H9 (cell line): Measurements from ENCODE around the gene COL4A2. TPM values are rescaled to one million over a fixed set of nuclear protein-coding genes. Genes with fewer than 3 reads are reported as not detected.

ENCODE experiments used
- DNase-seq: peaks from one replicate; pipeline ENCODE4 v3.0.0-alpha.2; 2017
- H2AFZ ChIP-seq: one replicate; pipeline ENCODE4 v1.6.1; 2013; ENCODE audit warnings: mild to moderate bottlenecking, low read length, control low read depth, moderate library complexity
- H2AK5ac ChIP-seq: 2 replicates; pipeline ENCODE4 v1.6.1; 2013; ENCODE audit warnings: low read length, control low read depth, mixed read lengths; ENCODE audit not compliant: insufficient read length
- H2BK120ac ChIP-seq: one replicate; pipeline ENCODE4 v1.6.1; 2013; ENCODE audit warnings: low read depth, mild to moderate bottlenecking, low read length, control low read depth, inconsistent platforms; ENCODE audit not compliant: poor library complexity, severe bottlenecking
- H2BK12ac ChIP-seq: 2 replicates; pipeline ENCODE4 v1.6.1; 2013; ENCODE audit warnings: low read length, control low read depth, mixed read lengths, low read depth; ENCODE audit not compliant: insufficient read length
- H2BK15ac ChIP-seq: 2 replicates; pipeline ENCODE4 v1.6.1; 2013; ENCODE audit warnings: low read depth, low read length, control low read depth
- H2BK20ac ChIP-seq: one replicate; pipeline ENCODE4 v1.6.1; 2013; ENCODE audit warnings: low read depth, mild to moderate bottlenecking, low read length, control low read depth, inconsistent platforms; ENCODE audit not compliant: poor library complexity, severe bottlenecking
- H2BK5ac ChIP-seq: 2 replicates; pipeline ENCODE4 v1.6.1; 2013; ENCODE audit warnings: low read length, control low read depth, mixed read lengths; ENCODE audit not compliant: insufficient read length
- H3K14ac ChIP-seq: 2 replicates; pipeline ENCODE4 v1.6.1; 2013; ENCODE audit warnings: low read length, control low read depth; ENCODE audit not compliant: insufficient read depth
- H3K18ac ChIP-seq: 2 replicates; pipeline ENCODE4 v1.6.1; 2013; ENCODE audit warnings: low read depth, mild to moderate bottlenecking, mixed read lengths, low read length, control low read depth; ENCODE audit not compliant: insufficient read length
- H3K23ac ChIP-seq: 2 replicates; pipeline ENCODE4 v1.6.1; 2013; ENCODE audit warnings: low read length, control low read depth, mixed read lengths, low read depth; ENCODE audit not compliant: insufficient read length
- H3K23me2 ChIP-seq: 2 replicates; pipeline ENCODE4 v1.6.1; 2013; ENCODE audit warnings: low read depth, mild to moderate bottlenecking, mixed read lengths, low read length, control low read depth; ENCODE audit not compliant: insufficient read length, poor library complexity, severe bottlenecking
- H3K27ac ChIP-seq: 2 replicates; pipeline ENCODE4 v1.5.1; 2013; ENCODE audit warnings: low read length, control low read depth, mixed read lengths, low read depth; ENCODE audit not compliant: insufficient read length
- H3K27me3 ChIP-seq: 2 replicates; pipeline ENCODE4 v1.6.1; 2013; ENCODE audit warnings: low read length, control low read depth, inconsistent platforms; ENCODE audit not compliant: insufficient read depth
- H3K4ac ChIP-seq: 2 replicates; pipeline ENCODE4 v1.6.1; 2013; ENCODE audit warnings: low read depth, mild to moderate bottlenecking, control low read depth, inconsistent platforms, low read length, moderate library complexity
- H3K4me1 ChIP-seq: 2 replicates; pipeline ENCODE4 v1.6.1; 2013; ENCODE audit warnings: low read length, control low read depth, inconsistent platforms; ENCODE audit not compliant: insufficient read depth
- H3K4me2 ChIP-seq: 2 replicates; pipeline ENCODE4 v1.6.1; 2013; ENCODE audit warnings: low read length, control low read depth, mixed read lengths; ENCODE audit not compliant: insufficient read length, insufficient read depth
- H3K56ac ChIP-seq: 2 replicates; pipeline ENCODE4 v1.6.1; 2013; ENCODE audit warnings: low read depth, mild to moderate bottlenecking, mixed read lengths, low read length, control low read depth; ENCODE audit not compliant: insufficient read length
- H3K79me1 ChIP-seq: 2 replicates; pipeline ENCODE4 v1.6.1; 2013; ENCODE audit warnings: low read depth, mild to moderate bottlenecking, moderate library complexity, low read length, control low read depth, inconsistent platforms; ENCODE audit not compliant: insufficient read depth, poor library complexity, severe bottlenecking
- H3K79me2 ChIP-seq: 2 replicates; pipeline ENCODE4 v1.6.1; 2013; ENCODE audit warnings: low read length, control low read depth, inconsistent platforms; ENCODE audit not compliant: insufficient read depth
- H3K9ac ChIP-seq: 2 replicates; pipeline ENCODE4 v1.6.1; 2013; ENCODE audit warnings: low read length, control low read depth, mixed read lengths; ENCODE audit not compliant: insufficient read length; ENCODE audit errors: extremely low read depth
- H3K9me3 ChIP-seq: one replicate; pipeline ENCODE4 v1.6.1; 2013; ENCODE audit warnings: low read depth, low read length, inconsistent platforms; ENCODE audit not compliant: control insufficient read depth
- H3T11ph ChIP-seq: one replicate; pipeline ENCODE4 v1.6.1; 2013; ENCODE audit warnings: mild to moderate bottlenecking, low read length, control low read depth, inconsistent platforms
- H4K20me1 ChIP-seq: one replicate; pipeline ENCODE4 v1.6.1; 2013; ENCODE audit not compliant: control insufficient read depth, insufficient read length, insufficient read depth
- H4K5ac ChIP-seq: 2 replicates; pipeline ENCODE4 v1.6.1; 2013; ENCODE audit warnings: low read depth, mild to moderate bottlenecking, mixed read lengths, low read length, control low read depth; ENCODE audit not compliant: insufficient read length
- H4K8ac ChIP-seq: replicated peaks from 2 replicates; pipeline ENCODE4 v1.6.1; 2013; ENCODE audit warnings: low read length, control low read depth, mixed read lengths, low read depth; ENCODE audit not compliant: insufficient read length
- H4K91ac ChIP-seq: 2 replicates; pipeline ENCODE4 v1.6.1; 2013; ENCODE audit warnings: low read depth, mild to moderate bottlenecking, moderate library complexity, mixed read lengths, low read length, control low read depth; ENCODE audit not compliant: insufficient read length
- H3K27ac Mint-ChIP-seq, 3 experiments: 2 replicates in 2 of 3; 3 replicates in 1 of 3; pipeline ENCODE4 v1.8.0; 2020 to 2021; ENCODE audit warnings: mixed read lengths in 3 of 3, mild to moderate bottlenecking in 1 of 3, moderate library complexity in 1 of 3
- H3K27me3 Mint-ChIP-seq: 2 replicates; pipeline ENCODE4 v1.8.0; 2021; ENCODE audit warnings: low read depth, mild to moderate bottlenecking, moderate library complexity, mixed read lengths
- H3K36me3 Mint-ChIP-seq, 3 experiments: 2 replicates in 2 of 3; 3 replicates in 1 of 3; pipeline ENCODE4 v1.8.0; 2020 to 2021; ENCODE audit warnings: low read depth in 3 of 3, mixed read lengths in 3 of 3; ENCODE audit not compliant: insufficient read depth in 1 of 3
- H3K4me1 Mint-ChIP-seq, 2 experiments: 2 replicates each; pipeline ENCODE4 v1.8.0; 2020; ENCODE audit warnings: mixed read lengths in 2 of 2
- H3K4me3 Mint-ChIP-seq, 2 experiments: 2 replicates in 1 of 2; 3 replicates in 1 of 2; pipeline ENCODE4 v1.8.0; 2020 to 2021; ENCODE audit warnings: mild to moderate bottlenecking in 2 of 2, mixed read lengths in 2 of 2, moderate library complexity in 1 of 2
- H3K9me3 Mint-ChIP-seq, 2 experiments: 2 replicates in 1 of 2; 3 replicates in 1 of 2; pipeline ENCODE4 v1.8.0; 2020; ENCODE audit warnings: mild to moderate bottlenecking in 2 of 2, mixed read lengths in 2 of 2, moderate library complexity in 1 of 2
- WGBS: extraction: QIAGEN DNeasy Blood & Tissue Kit; methylation state at CpG from one replicate; pipeline ENCODE4 v1.1.7; 2013; ENCODE audit warnings: missing lambda C conversion rate, low lambda C conversion rate, mixed read lengths; ENCODE audit not compliant: insufficient read length; ENCODE audit errors: extremely low coverage; 5-methylcytosine and 5-hydroxymethylcytosine counted together
- total RNA-seq: library from RNA; stranded (reverse); gene quantifications from 2 replicates; pipeline ENCODE4 v1.2.1, GENCODE V29; 2021
- TF ChIP-seq, protein P1 (sequence below): fragments of 200-600 bp; sonication (generic); conservative IDR thresholded peaks from 3 replicates; pipeline ENCODE4 v1.8.0; 2021; ENCODE audit warnings: antibody characterized with exemption, mild to moderate bottlenecking

The COL4A2 gene
- total RNA-seq, 1 experiment from 2014 or later: 76.5 TPM

DNA sequence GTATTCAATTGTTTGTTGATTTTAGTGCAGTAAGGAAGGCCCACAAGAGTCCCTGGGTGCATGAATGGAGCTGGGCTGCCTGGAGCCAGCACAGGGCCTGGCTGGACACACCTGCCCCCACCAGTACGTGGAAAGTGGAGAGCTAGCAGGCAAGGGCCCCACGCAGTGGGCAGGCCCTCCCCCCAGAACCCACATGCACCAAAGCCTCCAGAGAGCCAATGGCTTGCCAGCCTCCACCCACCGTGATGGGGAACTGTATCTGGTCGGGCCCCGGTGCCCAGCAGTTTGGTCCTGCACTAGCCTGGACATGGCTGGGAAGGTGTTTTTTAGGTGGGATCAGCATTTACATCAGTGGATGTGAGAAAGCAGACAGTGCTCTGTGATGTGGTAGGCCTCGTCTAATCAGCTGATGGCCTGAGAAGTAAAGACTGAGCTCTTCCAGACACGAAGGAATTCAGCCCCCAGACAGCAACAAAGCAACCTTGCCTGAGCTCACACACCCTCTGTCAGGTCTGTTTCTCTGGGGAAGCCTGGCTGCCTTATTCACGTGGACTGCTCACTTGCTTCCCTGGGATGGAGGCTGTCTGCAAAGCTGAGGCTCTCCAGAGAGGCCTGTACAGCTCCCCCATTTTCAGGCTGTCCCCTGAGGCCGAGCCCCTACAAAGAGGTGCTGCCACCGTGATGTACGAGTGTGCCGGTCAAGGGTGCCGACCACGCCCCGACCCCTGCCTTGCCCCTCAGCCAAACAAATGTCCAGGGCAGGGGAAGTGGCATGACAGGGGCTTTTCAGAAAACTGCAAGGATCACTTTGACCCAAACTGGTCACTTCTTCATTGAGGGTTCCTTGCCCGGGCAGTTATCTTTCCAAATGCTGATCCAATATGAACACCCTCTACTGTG, 226.9 kb downstream of the COL4A2 start:
- no peak overlapping the region for H2BK12ac ChIP-seq
- H3K79me2 ChIP-seq: peaks cover 2% of the 10 kb centered on the region; the same call in 1 of the 2 replicates
- H4K5ac ChIP-seq: no peak overlapping the region
- no peak overlapping the region for H3T11ph ChIP-seq
- no peak overlapping the region for H3K9ac ChIP-seq
- no peaks in the 10 kb centered on the region for H3K9me3 ChIP-seq
- no peak overlapping the region for H3K23ac ChIP-seq
- Mint-ChIP-seq H3K36me3 (no peaks in the 10 kb centered on the region; a peak in 2 of 7 replicates), H3K27me3 (no peaks in the 10 kb centered on the region), H3K4me1 (peaks cover 15 to 26% of the 10 kb centered on the region in 2 experiments), H3K4me3 (no peak overlapping the region), H3K27ac (peak overlapping the region in 2 of 3 experiments; percentile 81 to 87; a peak in 3 of 7 replicates), H3K9me3 (no peaks in the 10 kb centered on the region)
- H3K27me3 ChIP-seq: no peaks in the 10 kb centered on the region
- no peak overlapping the region for H2AK5ac ChIP-seq
- no peak overlapping the region for H3K18ac ChIP-seq
- no peak overlapping the region for H3K14ac ChIP-seq
- no peak overlapping the region for H2AFZ ChIP-seq
- H4K20me1 ChIP-seq: no peaks in the 10 kb centered on the region
- no peak overlapping the region for H3K27ac ChIP-seq
- no peak overlapping the region for H2BK5ac ChIP-seq
- peaks cover 2% of the 10 kb centered on the region for H3K79me1 ChIP-seq
- H3K56ac ChIP-seq: no peak overlapping the region
- DNase-seq: no peak
- no CpG with 5 or more reads among the region's 16 CpGs for WGBS
- H3K4me1 ChIP-seq: peaks cover 3% of the 10 kb centered on the region
- no peak overlapping the region for H2BK120ac ChIP-seq
- H2BK15ac ChIP-seq: no peak overlapping the region
- TF ChIP-seq, protein P1, sequence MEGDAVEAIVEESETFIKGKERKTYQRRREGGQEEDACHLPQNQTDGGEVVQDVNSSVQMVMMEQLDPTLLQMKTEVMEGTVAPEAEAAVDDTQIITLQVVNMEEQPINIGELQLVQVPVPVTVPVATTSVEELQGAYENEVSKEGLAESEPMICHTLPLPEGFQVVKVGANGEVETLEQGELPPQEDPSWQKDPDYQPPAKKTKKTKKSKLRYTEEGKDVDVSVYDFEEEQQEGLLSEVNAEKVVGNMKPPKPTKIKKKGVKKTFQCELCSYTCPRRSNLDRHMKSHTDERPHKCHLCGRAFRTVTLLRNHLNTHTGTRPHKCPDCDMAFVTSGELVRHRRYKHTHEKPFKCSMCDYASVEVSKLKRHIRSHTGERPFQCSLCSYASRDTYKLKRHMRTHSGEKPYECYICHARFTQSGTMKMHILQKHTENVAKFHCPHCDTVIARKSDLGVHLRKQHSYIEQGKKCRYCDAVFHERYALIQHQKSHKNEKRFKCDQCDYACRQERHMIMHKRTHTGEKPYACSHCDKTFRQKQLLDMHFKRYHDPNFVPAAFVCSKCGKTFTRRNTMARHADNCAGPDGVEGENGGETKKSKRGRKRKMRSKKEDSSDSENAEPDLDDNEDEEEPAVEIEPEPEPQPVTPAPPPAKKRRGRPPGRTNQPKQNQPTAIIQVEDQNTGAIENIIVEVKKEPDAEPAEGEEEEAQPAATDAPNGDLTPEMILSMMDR: no peak
- H3K23me2 ChIP-seq: no peaks in the 10 kb centered on the region
- H3K4me2 ChIP-seq: no peak overlapping the region
- H4K91ac ChIP-seq: no peak overlapping the region
- no peak overlapping the region for H3K4ac ChIP-seq
- H2BK20ac ChIP-seq: no peak overlapping the region
- no peak overlapping the region for H4K8ac ChIP-seq
